MCF 10A (cell line): ENCODE results near the gene IL23R. TPM values are rescaled to one million over a fixed set of nuclear protein-coding genes. Genes with fewer than 3 reads are reported as not detected.

ENCODE experiments used
- BruUV-seq: library from RNA; stranded (reverse); fragments of 400-500 nt; replicated peaks from 2 replicates; lab custom pipeline; 2021; lab: Mats Ljungman, UMichigan
- CTCF ChIA-PET: fragments of 300-600 bp; sonication (Branson Sonifier 250); formaldehyde crosslinking; extraction: SDS; loops from one replicate; lab custom pipeline; 2021; ENCODE audit warnings: antibody characterized with exemption, inconsistent platforms; lab: Yijun Ruan, JAX
- POLR2A ChIA-PET: fragments of 300-600, 350-650 bp; sonication (Branson Sonifier 250); formaldehyde crosslinking; extraction: SDS; loops from one replicate; lab custom pipeline; 2020; ENCODE audit warnings: antibody characterized with exemption, inconsistent platforms; lab: Yijun Ruan, JAX
- DNase-seq: peaks from one replicate; pipeline ENCODE4 v3.0.0-alpha.2; 2018; ENCODE audit not compliant: unreplicated experiment
- H3K27ac Mint-ChIP-seq: one replicate; pipeline ENCODE4 v1.8.0; 2022; ENCODE audit warnings: mild to moderate bottlenecking, low read depth, mixed read lengths; ENCODE audit not compliant: unreplicated experiment
- H3K27me3 Mint-ChIP-seq: one replicate; pipeline ENCODE4 v1.8.0; 2022; ENCODE audit warnings: mixed read lengths; ENCODE audit not compliant: insufficient read depth, unreplicated experiment
- H3K36me3 Mint-ChIP-seq: one replicate; pipeline ENCODE4 v1.8.0; 2022; ENCODE audit warnings: mild to moderate bottlenecking, moderate library complexity, mixed read lengths; ENCODE audit not compliant: insufficient read depth, unreplicated experiment
- H3K4me1 Mint-ChIP-seq: one replicate; pipeline ENCODE4 v1.8.0; 2022; ENCODE audit warnings: mixed read lengths; ENCODE audit not compliant: insufficient read depth, unreplicated experiment
- H3K4me3 Mint-ChIP-seq: one replicate; pipeline ENCODE4 v1.8.0; 2022; ENCODE audit warnings: mild to moderate bottlenecking, moderate library complexity, mixed read lengths; ENCODE audit not compliant: unreplicated experiment
- H3K9me3 Mint-ChIP-seq: one replicate; pipeline ENCODE4 v1.8.0; 2022; ENCODE audit warnings: mixed read lengths; ENCODE audit not compliant: unreplicated experiment
- intact Hi-C: fragments of 100-400 bp; cut with micrococcal nuclease; formaldehyde crosslinking; loops from 2 replicates; pipeline ENCODE4 v1.14.1; 2022
- total RNA-seq: library from RNA; stranded (reverse); gene quantifications from 2 replicates; pipeline ENCODE4 v1.2.3, GENCODE V29; 2022
- TF ChIP-seq, protein P1 (sequence below): fragments of 200-600 bp; IDR thresholded peaks from one replicate; pipeline ENCODE4 v1.8.0; 2022; ENCODE audit warnings: antibody characterized with exemption, mild to moderate bottlenecking; ENCODE audit not compliant: unreplicated experiment

The IL23R gene
- total RNA-seq, 1 experiment from 2014 or later: not detected

DNA sequence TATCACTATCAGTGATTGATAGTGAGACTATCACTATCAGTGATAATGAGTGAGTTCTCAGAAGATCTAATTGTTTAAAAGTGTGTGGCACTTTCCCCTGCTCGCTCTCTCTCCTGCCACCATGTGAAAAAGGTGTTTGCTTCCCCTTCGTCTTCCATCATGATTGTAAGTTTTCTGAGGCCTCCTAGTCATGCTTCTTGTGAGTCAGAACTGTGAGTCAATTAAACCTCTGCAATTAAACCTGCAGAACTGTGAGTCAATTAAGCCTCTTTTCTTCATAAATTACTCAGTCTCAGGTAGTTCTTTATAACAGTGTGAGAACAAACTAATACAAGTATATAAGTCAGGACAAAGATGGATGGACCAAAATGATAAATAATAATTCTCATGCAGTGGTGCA, 7.0 kb upstream of the IL23R start:
- peaks cover 2% of the 10 kb centered on the region for H3K27me3 Mint-ChIP-seq
- intact Hi-C loops: no loop called here
- POLR2A ChIA-PET: interaction anchor here (0.9 kb wide), 1 partner anchor 32 kb away, joined by 3 read pairs; no protein-coding TSS in a partner anchor
- H3K27ac Mint-ChIP-seq: no peak overlapping the region
- CTCF ChIA-PET: interaction anchor here (4.2 kb wide), 1 partner anchor 11 kb away, joined by 41 read pairs; no protein-coding TSS in a partner anchor
- H3K4me3 Mint-ChIP-seq: no peak overlapping the region
- peaks cover 7% of the 10 kb centered on the region for H3K9me3 Mint-ChIP-seq
- no peaks in the 10 kb centered on the region for H3K36me3 Mint-ChIP-seq
- no TSS peak for BruUV-seq
- TF ChIP-seq, protein P1, sequence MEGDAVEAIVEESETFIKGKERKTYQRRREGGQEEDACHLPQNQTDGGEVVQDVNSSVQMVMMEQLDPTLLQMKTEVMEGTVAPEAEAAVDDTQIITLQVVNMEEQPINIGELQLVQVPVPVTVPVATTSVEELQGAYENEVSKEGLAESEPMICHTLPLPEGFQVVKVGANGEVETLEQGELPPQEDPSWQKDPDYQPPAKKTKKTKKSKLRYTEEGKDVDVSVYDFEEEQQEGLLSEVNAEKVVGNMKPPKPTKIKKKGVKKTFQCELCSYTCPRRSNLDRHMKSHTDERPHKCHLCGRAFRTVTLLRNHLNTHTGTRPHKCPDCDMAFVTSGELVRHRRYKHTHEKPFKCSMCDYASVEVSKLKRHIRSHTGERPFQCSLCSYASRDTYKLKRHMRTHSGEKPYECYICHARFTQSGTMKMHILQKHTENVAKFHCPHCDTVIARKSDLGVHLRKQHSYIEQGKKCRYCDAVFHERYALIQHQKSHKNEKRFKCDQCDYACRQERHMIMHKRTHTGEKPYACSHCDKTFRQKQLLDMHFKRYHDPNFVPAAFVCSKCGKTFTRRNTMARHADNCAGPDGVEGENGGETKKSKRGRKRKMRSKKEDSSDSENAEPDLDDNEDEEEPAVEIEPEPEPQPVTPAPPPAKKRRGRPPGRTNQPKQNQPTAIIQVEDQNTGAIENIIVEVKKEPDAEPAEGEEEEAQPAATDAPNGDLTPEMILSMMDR: no peak
- no peak for DNase-seq
- H3K4me1 Mint-ChIP-seq: peaks cover 14% of the 10 kb centered on the region

DNA sequence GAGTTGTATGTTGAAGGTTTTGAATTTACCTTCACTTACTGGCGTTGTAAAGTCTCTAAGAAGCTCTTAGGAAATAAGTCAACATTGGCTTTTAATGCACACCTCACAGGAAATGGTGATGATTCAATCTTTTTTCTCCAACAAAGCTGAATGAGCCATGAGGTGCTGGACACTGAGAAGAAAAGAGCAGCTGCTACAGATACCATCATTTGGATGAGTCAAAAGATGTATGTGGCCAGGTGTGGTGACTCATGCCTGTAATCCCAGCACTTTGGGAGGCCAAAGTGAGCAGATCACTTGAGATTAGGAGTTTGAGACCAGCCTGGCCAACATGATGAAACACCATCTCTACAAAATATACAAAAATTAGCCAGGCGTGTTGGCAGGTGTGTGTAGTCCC, 3.3 kb upstream of the IL23R start:
- H3K4me1 Mint-ChIP-seq: peaks cover 14% of the 10 kb centered on the region
- no peak overlapping the region for H3K4me3 Mint-ChIP-seq
- TF ChIP-seq, protein P1: no peak
- no peak overlapping the region for H3K27ac Mint-ChIP-seq
- H3K9me3 Mint-ChIP-seq: peaks cover 13% of the 10 kb centered on the region
- CTCF ChIA-PET: interaction anchor here (0.9 to 4.2 kb wide), 3 partner anchors 14 to 167 kb away, joined by 4 to 41 read pairs (median 22); no protein-coding TSS in a partner anchor
- DNase-seq: peak; percentile 92
- no TSS peak for BruUV-seq
- H3K36me3 Mint-ChIP-seq: no peaks in the 10 kb centered on the region
- H3K27me3 Mint-ChIP-seq: no peaks in the 10 kb centered on the region
- intact Hi-C loops: no loop called here
- POLR2A ChIA-PET: interaction anchor here (0.5 to 1.4 kb wide), 6 partner anchors 11 to 607 kb away, joined by 3 to 4 read pairs (median 4); no protein-coding TSS in a partner anchor

DNA sequence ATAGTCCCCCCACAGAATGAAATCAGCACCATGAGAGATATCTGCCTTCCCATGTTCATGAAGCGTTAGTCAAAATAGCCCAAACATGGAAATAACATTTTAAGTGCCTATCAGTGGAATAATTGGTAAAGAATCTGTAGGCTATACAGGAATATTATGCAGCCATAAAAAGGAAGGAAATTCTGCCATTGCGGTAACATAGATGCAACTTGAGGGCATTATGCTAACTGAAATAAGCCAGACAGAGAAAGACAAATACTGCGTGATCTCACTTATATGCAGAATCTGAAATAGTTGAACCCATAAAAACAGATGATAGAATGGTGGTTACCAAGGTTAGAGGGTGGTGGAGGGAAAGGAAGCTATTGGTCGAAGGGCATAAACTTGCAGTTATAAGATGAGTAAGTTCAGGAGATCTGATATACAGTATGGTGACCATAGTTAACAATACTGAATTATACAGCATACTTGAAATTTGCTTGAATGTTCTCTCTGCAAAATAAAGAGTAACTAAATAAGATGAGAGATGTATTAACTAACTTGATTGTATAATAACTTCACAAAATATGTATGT, 699 bp upstream of the IL23R start:
- no peak for DNase-seq
- Mint-ChIP-seq H3K4me3 (no peak overlapping the region), H3K27ac (no peak overlapping the region), H3K9me3 (peaks cover 6% of the 10 kb centered on the region), H3K4me1 (peaks cover 8% of the 10 kb centered on the region), H3K27me3 (no peaks in the 10 kb centered on the region), H3K36me3 (no peaks in the 10 kb centered on the region)
- BruUV-seq: no TSS peak
- TF ChIP-seq, protein P1: no peak
- CTCF ChIA-PET: interaction anchor here (1.6 kb wide), 1 partner anchor 17 kb away, joined by 7 read pairs; no protein-coding TSS in a partner anchor
- POLR2A ChIA-PET: interaction anchor here (0.7 kb wide), 1 partner anchor 9 kb away, joined by 3 read pairs; no protein-coding TSS in a partner anchor
- intact Hi-C loops: no loop called here

GRCh38 chr1:67169496-67169895, 3.2 kb downstream of the IL23R start:
- ChIA-PET CTCF (interaction anchor here (3.9 kb wide), 1 partner anchor 43 kb away, joined by 21 read pairs; no protein-coding TSS in a partner anchor), POLR2A (no interaction called here)
- TF ChIP-seq, protein P1: no peak
- no peaks in the 10 kb centered on the region for H3K36me3 Mint-ChIP-seq
- no peak for DNase-seq
- intact Hi-C loops: no loop called here
- H3K4me3 Mint-ChIP-seq: no peak overlapping the region
- no peaks in the 10 kb centered on the region for H3K27me3 Mint-ChIP-seq
- peaks cover 6% of the 10 kb centered on the region for H3K9me3 Mint-ChIP-seq
- no TSS peak for BruUV-seq
- no peak overlapping the region for H3K27ac Mint-ChIP-seq
- H3K4me1 Mint-ChIP-seq: no peaks in the 10 kb centered on the region
